GM12864 (cell line): ENCODE data around the gene PLCB4.
"Not testable (repeated sequence)": the region's sequence is repeated elsewhere in the genome, so short reads cannot be mapped to it uniquely, and the experiment has no call there.

ENCODE experiments used
- DNase-seq: peaks from one replicate; pipeline ENCODE4 v3.0.0-alpha.2; 2011; ENCODE audit warnings: low read depth
- H3K4me3 ChIP-seq: 2 replicates; pipeline ENCODE4 v1.5.1; 2011; ENCODE audit warnings: mild to moderate bottlenecking, low read depth, low read length, control low read depth
- TF ChIP-seq, protein P1 (sequence below): IDR thresholded peaks from 2 replicates; pipeline ENCODE4 v1.5.1; 2011; ENCODE audit warnings: low read depth, mild to moderate bottlenecking, moderate library complexity, low read length, control low read depth, inconsistent platforms; ENCODE audit errors: missing control alignments

The PLCB4 gene

DNA sequence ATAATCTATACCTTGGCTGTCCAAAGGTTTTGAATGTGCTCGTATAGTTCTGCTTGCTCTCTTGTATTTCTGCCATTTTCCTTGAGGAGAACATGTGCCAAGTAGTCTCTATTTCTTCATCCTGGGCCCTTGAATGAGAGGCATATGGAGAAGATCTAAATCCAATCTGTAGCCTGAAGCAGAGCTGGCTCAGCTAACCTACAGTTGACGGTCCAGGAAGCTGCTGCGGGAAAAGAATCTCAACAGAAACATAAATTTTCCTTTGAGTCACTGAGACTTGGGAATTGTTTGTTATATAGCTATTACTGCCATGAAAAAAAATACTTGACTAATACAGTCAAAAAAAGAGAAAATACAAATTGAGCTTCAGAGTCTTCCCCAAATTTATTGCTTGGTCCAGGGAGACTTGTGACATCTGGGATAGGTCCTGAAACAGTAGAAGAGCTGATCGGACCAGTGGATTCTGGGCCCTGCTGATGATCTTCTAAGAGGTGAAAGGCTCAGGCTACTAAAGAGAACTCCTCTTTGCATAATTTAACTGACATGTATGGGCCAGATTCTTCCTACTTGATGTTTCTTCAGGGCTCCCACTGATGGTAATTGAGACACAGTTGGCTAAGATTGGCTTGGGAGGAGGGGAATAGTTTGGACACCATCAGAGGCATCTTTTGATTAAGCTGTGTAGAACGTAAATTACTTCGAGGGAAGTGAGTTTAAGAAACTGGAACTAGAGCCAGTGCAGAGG, 29.9 kb upstream of the PLCB4 start:
- no peak overlapping the region for H3K4me3 ChIP-seq
- TF ChIP-seq, protein P1, sequence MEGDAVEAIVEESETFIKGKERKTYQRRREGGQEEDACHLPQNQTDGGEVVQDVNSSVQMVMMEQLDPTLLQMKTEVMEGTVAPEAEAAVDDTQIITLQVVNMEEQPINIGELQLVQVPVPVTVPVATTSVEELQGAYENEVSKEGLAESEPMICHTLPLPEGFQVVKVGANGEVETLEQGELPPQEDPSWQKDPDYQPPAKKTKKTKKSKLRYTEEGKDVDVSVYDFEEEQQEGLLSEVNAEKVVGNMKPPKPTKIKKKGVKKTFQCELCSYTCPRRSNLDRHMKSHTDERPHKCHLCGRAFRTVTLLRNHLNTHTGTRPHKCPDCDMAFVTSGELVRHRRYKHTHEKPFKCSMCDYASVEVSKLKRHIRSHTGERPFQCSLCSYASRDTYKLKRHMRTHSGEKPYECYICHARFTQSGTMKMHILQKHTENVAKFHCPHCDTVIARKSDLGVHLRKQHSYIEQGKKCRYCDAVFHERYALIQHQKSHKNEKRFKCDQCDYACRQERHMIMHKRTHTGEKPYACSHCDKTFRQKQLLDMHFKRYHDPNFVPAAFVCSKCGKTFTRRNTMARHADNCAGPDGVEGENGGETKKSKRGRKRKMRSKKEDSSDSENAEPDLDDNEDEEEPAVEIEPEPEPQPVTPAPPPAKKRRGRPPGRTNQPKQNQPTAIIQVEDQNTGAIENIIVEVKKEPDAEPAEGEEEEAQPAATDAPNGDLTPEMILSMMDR: no peak
- DNase-seq: no peak

DNA sequence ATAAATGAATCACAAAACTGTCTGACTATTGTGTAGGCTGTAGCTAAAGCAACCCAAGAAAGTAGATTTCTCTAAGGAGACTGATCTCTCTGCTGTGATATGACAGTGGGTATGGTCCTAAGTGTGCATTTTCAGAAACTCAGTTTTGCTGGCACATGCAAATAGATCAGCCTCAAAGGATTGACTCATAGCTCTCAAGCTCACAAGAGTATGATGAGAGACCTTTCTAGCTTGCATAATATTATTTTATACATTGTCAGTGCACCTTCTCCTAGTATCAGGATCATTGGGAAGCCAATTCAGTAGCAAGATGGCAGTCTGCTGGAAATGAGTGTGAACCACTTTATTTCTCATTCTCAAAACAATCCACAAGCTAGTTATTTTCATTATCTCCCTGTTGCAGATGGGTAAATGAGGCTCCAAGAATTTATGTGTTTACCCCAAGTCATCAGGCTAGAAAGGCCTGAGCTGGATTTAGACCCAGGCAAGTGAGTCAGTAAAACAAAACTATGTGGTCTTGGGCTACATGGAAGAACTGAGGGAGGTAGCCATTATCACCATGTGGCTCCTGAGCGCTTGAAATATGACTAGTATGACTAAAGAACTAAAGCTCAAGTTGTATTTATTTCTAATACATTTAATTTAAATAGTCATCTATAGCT, 27.9 kb upstream of the PLCB4 start:
- TF ChIP-seq, protein P1: no peak
- no peak overlapping the region for H3K4me3 ChIP-seq
- no peak for DNase-seq

DNA sequence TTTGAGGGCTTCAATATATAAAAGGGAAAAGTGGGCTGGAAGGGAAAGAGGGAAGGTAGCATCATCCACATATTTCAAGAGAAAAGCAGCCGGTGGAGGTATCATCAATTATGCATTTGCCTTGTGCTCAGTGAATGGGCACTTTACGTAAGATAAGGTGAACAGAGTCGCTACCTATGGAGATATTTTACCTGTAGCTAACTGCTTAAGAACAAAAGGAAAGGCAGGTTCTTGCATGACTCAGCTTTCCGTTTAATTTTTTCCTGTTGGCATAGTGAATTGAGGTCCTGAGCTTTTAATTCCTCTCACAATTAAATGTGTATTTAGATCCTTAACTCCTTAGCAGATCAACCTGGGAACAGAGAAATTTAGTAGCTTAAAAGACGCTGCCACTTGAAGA, 25.5 kb upstream of the PLCB4 start:
- no peak for DNase-seq
- TF ChIP-seq, protein P1: no peak
- H3K4me3 ChIP-seq: no peak overlapping the region

DNA sequence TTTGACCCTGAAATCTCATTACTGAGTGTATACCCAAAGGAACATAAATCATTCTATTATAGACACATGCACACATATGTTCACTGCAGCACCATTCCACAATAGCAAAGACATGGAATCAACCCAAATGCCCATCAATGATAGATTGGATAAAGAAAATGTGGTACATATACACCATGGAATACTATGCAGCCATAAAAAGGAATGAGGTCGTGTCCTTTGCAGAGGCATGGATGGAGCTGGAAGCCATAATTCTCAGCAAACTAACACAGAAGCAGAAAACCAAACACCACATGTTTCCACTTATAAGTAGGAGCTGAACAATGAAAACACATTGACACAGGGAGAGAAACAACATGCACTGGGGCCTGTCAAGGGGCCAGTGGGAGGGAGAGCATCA, 21.0 kb upstream of the PLCB4 start:
- not testable (repeated sequence) for DNase-seq, H3K4me3 ChIP-seq

DNA sequence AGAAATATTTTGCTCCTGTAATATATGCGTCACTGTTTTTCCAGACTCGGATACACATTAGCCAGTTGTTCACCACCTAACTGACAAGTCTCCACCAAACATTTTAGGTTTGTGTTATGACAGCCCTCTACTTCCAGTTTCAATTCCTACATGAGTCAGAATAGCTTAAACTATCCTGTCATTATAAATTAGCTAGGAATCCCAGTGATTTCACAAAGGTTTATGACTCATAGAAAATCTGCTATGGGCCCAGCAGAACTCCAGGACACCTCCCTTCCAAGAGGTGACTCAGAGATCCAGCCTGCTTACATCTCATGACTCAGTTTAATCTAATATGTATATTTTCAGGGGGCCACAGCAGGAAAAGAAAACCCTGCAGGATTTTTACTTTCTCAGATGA, 17.4 kb upstream of the PLCB4 start:
- H3K4me3 ChIP-seq: no peak overlapping the region
- TF ChIP-seq, protein P1: no peak
- DNase-seq: no peak

DNA sequence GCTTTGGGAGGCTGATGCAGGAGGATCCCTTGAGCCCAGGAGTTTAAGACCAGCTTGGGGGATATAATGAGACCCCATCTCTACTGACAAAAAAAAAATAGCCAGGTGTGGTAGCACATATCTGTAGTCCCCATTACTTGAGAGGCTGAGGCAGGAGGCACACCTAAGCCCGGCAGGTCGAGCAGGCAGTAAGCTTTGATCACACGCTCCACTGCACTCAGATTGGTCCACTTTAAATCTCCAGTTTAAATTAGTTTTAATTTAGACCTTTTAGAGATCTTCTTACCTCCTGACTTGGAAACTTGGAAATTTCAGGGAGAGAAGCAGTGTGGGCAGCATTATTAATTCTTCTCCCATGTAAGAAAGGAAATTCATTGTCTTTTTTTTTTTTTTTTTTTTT, 16.8 kb upstream of the PLCB4 start:
- TF ChIP-seq, protein P1: no peak
- DNase-seq: no peak

DNA sequence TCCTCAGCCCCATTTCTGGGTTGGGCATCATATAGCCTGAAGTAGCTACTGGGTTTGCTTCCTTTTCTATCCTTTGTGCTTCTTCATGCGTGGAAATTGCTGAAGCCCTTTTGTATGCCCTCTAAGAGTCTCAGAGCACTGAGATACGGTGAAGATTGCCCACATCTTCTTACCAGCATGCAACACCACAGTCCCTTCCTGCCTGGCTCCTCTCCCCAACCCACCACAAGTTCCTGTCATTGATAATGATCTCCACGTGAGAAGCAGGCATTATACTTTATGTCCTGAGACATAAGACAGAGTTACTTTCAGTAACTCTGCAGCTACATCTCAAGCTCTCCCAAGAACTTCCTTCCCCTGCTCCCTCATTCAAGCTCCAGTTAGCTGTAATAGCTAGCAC, 15.8 kb upstream of the PLCB4 start:
- DNase-seq: no peak
- TF ChIP-seq, protein P1: no peak
- no peak overlapping the region for H3K4me3 ChIP-seq

More for the DNA sequence above, 16.8 kb upstream of the PLCB4 start:
- no peak overlapping the region for H3K4me3 ChIP-seq
